K562 (cell line): Measurements from ENCODE around the gene HBP1. TPM values are rescaled to one million over a fixed set of nuclear protein-coding genes. Genes with fewer than 3 reads are reported as not detected.

Source experiments
- ATAC-seq: fragments of 200-7000 bp; cut with Tn5 transposase; 3 replicates; pipeline ENCODE4 v1.9.1; 2020; ENCODE audit warnings: moderate library complexity
- Bru-seq: library from RNA; stranded (reverse); fragments of 400-500 nt; gene quantifications from one replicate; lab custom pipeline; 2021; lab: Mats Ljungman, UMichigan
- BruChase-seq, 2 experiments: library from RNA; stranded (reverse); fragments of 400-500 nt; gene quantifications; one replicate each; lab custom pipeline; 2021; lab: Mats Ljungman, UMichigan
- BruUV-seq: library from RNA; stranded (reverse); fragments of 400-500 nt; replicated peaks from 2 replicates; lab custom pipeline; 2021; lab: Mats Ljungman, UMichigan
- CTCF ChIA-PET: fragments of 300-600 bp; formaldehyde crosslinking; extraction: SDS; loops from one replicate; lab custom pipeline; 2021; ENCODE audit warnings: low intra/inter-chr PET ratio; lab: Yijun Ruan, JAX
- POLR2A ChIA-PET: fragments of 300-600, 350-650 bp; sonication (Branson Sonifier 250); formaldehyde crosslinking; extraction: SDS; loops from one replicate; lab custom pipeline; 2021; ENCODE audit warnings: antibody characterized with exemption, inconsistent platforms; lab: Yijun Ruan, JAX
- DNase-seq, 4 experiments: peaks; one replicate each; pipeline versions ENCODE4 v3.0.0 to v3.0.0-alpha.2; 2011 to 2018; ENCODE audit warnings: low spot score in 3 of 4, mixed read lengths in 3 of 4; ENCODE audit errors: extremely low read depth in 1 of 4
- FAIRE-seq: peaks from 2 replicates; lab custom pipeline; 2011; peaks lifted over from hg19 to GRCh38; lab: Jason Lieb, UNC
- H2AFZ ChIP-seq: 2 replicates; pipeline ENCODE4 v1.6.0; 2011; ENCODE audit warnings: low read depth, low read length, control low read depth, inconsistent platforms
- H3K27ac ChIP-seq: fragments of 200-600 bp; 3 replicates; pipeline ENCODE4 v1.8.0; 2011; ENCODE audit warnings: low read depth, mild to moderate bottlenecking, control low read depth, inconsistent platforms, low read length, moderate library complexity, mixed read lengths; ENCODE audit errors: extremely low read depth
- H3K27me3 ChIP-seq, 2 experiments: fragments of 300-600 bp in 1 of 2; 2 replicates in 1 of 2; 3 replicates in 1 of 2; pipeline versions ENCODE4 v1.6.0 to v1.8.0; 2011; ENCODE audit warnings: inconsistent platforms in 2 of 2, low read length in 2 of 2, mild to moderate bottlenecking in 1 of 2, mixed read lengths in 1 of 2, moderate library complexity in 1 of 2; ENCODE audit not compliant: control insufficient read depth in 2 of 2, insufficient read depth in 2 of 2
- H3K36me3 ChIP-seq: fragments of 300-600 bp; 3 replicates; pipeline ENCODE4 v1.8.0; 2011; ENCODE audit warnings: mild to moderate bottlenecking, low read length, inconsistent platforms; ENCODE audit not compliant: control insufficient read depth, insufficient read depth
- H3K4me1 ChIP-seq, 2 experiments: fragments of 200-600 bp in 1 of 2; replicated peaks in 1 of 2; 2 replicates in 1 of 2; 3 replicates in 1 of 2; pipeline versions ENCODE4 v1.5.1 to v1.8.0; 2011; ENCODE audit warnings: inconsistent platforms in 2 of 2, low read length in 2 of 2, mild to moderate bottlenecking in 1 of 2, mixed read lengths in 1 of 2, moderate library complexity in 1 of 2; ENCODE audit not compliant: control insufficient read depth in 2 of 2, insufficient read depth in 2 of 2
- H3K4me2 ChIP-seq: 2 replicates; pipeline ENCODE4 v1.6.1; 2011; ENCODE audit warnings: low read length, control low read depth, inconsistent platforms, mixed read lengths; ENCODE audit not compliant: insufficient read depth
- H3K4me3 ChIP-seq: fragments of 200-600 bp; sonication (generic), shearing (Covaris generic); 2 replicates; pipeline ENCODE4 v1.5.1; 2016; ENCODE audit warnings: control low read depth, inconsistent platforms
- H3K79me2 ChIP-seq: fragments of 200-600 bp; 3 replicates; pipeline ENCODE4 v1.8.0; 2011; ENCODE audit warnings: low read length, inconsistent platforms; ENCODE audit not compliant: control insufficient read depth, insufficient read depth
- H3K9ac ChIP-seq, 2 experiments: 2 replicates each; pipeline versions ENCODE4 v1.6.0 to v1.6.1; 2011; ENCODE audit warnings: low read depth in 2 of 2, low read length in 2 of 2, control low read depth in 1 of 2, inconsistent platforms in 1 of 2, mild to moderate bottlenecking in 1 of 2, mixed read lengths in 1 of 2; ENCODE audit not compliant: insufficient read depth in 1 of 2
- H3K9me1 ChIP-seq: one replicate; pipeline ENCODE4 v1.6.0; 2011; ENCODE audit warnings: inconsistent platforms, mild to moderate bottlenecking, low read length, moderate library complexity; ENCODE audit not compliant: control insufficient read depth, insufficient read depth
- H3K9me3 ChIP-seq: replicated peaks from 2 replicates; pipeline ENCODE4 v1.5.1; 2011; ENCODE audit warnings: low read depth, low read length, inconsistent platforms; ENCODE audit not compliant: control insufficient read depth, insufficient read depth
- H4K20me1 ChIP-seq: replicated peaks from 2 replicates; pipeline ENCODE4 v1.6.1; 2011; ENCODE audit warnings: low read length, inconsistent platforms, mixed read lengths; ENCODE audit not compliant: control insufficient read depth, insufficient read depth
- CHAMP1 ChIP-seq: fragments of 450-650 bp; IDR thresholded peaks from 2 replicates; pipeline ENCODE4 v1.6.1; 2016; ENCODE audit warnings: mild to moderate bottlenecking
- FOXA1 ChIP-seq: fragments of 450-650 bp; IDR thresholded peaks from 2 replicates; pipeline ENCODE4 v1.6.1; 2016; ENCODE audit warnings: mild to moderate bottlenecking, borderline replicate concordance
- FOXK2 ChIP-seq, 2 experiments: fragments of 450-650 bp; IDR thresholded peaks in 1 of 2; conservative IDR thresholded peaks in 1 of 2; 2 replicates each; pipeline ENCODE4 v1.6.1; 2016; ENCODE audit warnings: low read depth in 2 of 2, mild to moderate bottlenecking in 1 of 2
- MYNN ChIP-seq, 2 experiments: sonication (generic); formaldehyde crosslinking in 1 of 2; IDR thresholded peaks; 2 replicates each; pipeline versions ENCODE4 v1.5.0 to v1.6.1; 2016 to 2020; ENCODE audit warnings: antibody characterized with exemption in 1 of 2, missing genetic modification reagents in 1 of 2
- PHF8 ChIP-seq: fragments of 200-600 bp; sonication (generic); IDR thresholded peaks from 2 replicates; pipeline ENCODE4 v1.6.1; 2012; ENCODE audit warnings: mixed run types, mild to moderate bottlenecking, inconsistent platforms, low read length, moderate library complexity, borderline replicate concordance
- TCF7L2 ChIP-seq: fragments of 150-350 bp; IDR thresholded peaks from 2 replicates; pipeline ENCODE4 v1.6.1; 2016; ENCODE audit warnings: low read depth, mild to moderate bottlenecking, low read length, moderate library complexity
- ZNF232 ChIP-seq: sonication (generic); formaldehyde crosslinking; IDR thresholded peaks from 2 replicates; pipeline ENCODE4 v1.8.0; 2022; ENCODE audit warnings: mild to moderate bottlenecking, missing genetic modification reagents
- ZNF354B ChIP-seq: fragments of 250-450 bp; sonication (Bioruptor Pico); IDR thresholded peaks from 2 replicates; pipeline ENCODE4 v1.4.0; 2020
- ZNF766 ChIP-seq: fragments of 200-800 bp; sonication (Bioruptor generic); conservative IDR thresholded peaks from 2 replicates; pipeline ENCODE4 v1.6.1; 2016; ENCODE audit warnings: missing genetic modification characterization, missing compliant biosample characterization
- ZNF830 ChIP-seq: fragments of 250-450 bp; sonication (Bioruptor Pico); IDR thresholded peaks from 2 replicates; pipeline ENCODE4 v1.5.0; 2021; ENCODE audit warnings: mild to moderate bottlenecking
- WGBS: fragments of 100-300 bp; shearing (Covaris generic); methylation state at CpG from one replicate; pipeline ENCODE4 v1.1.6; 2016; ENCODE audit warnings: low coverage, mixed read lengths; ENCODE audit not compliant: insufficient coverage; ENCODE audit errors: missing lambda C conversion rate; 5-methylcytosine and 5-hydroxymethylcytosine counted together
- in situ Hi-C: fragments of 300-500 bp; cut with MboI; formaldehyde crosslinking; loops from 4 replicates; pipeline ENCODE4 v1.15.0; 2018; ENCODE audit warnings: inconsistent platforms, mixed read lengths
- intact Hi-C: fragments of 100-400 bp; cut with micrococcal nuclease; formaldehyde crosslinking; loops from 2 replicates; pipeline ENCODE4 v1.14.2; 2022
- long read RNA-seq, 3 experiments: library from polyadenylated mRNA in 2 of 3; library from RNA in 1 of 3; unstranded in 2 of 3; stranded (forward) in 1 of 3; transcript quantifications; one replicate each; pipeline ENCODE4 v2.0.0, GENCODE V29; 2019 to 2022
- polyA minus RNA-seq, 3 experiments: library from RNA; depleted of rRNA, polyadenylated mRNA; stranded (reverse); fragments of >200 nt; gene quantifications; 2 replicates each; pipeline ENCODE4 v1.2.3, GENCODE V29; 2011
- polyA plus RNA-seq, 8 experiments: library from polyadenylated mRNA; depleted of rRNA in 4 of 8; stranded (reverse) in 5 of 8; unstranded in 3 of 8; fragments of >200 nt; fragmentation: Nextera tagmentation in 2 of 8; fragmentation: Illumina TruSeq in 1 of 8; extraction: Ambion mirVana in 2 of 8; extraction: Trizol in 1 of 8; gene quantifications; 2 replicates each; pipeline versions ENCODE4 v1.2.1 to v1.2.3, GENCODE V29; 2011 to 2014; ENCODE audit warnings: inconsistent platforms in 1 of 8, missing spikeins in 1 of 8
- total RNA-seq, 7 experiments: library from RNA; depleted of rRNA in 6 of 7; stranded (reverse); fragments of >200 nt in 6 of 7; fragmentation: Illumina TruSeq in 2 of 7; extraction: Trizol in 2 of 7; gene quantifications; 2 replicates each; pipeline versions ENCODE4 v1.2.1 to v1.2.3, GENCODE V29; 2011 to 2021; ENCODE audit warnings: low replicate concordance in 1 of 7
- TF ChIP-seq, protein P1 (sequence below): fragments of 450-650 bp; IDR thresholded peaks from 2 replicates; pipeline ENCODE4 v1.6.1; 2016; ENCODE audit warnings: low read depth, mild to moderate bottlenecking, moderate library complexity

HBP1 gene
- 92.0 and 187 TPM in 2 replicates for total RNA-seq (2011; cell fraction: chromatin; rRNA removed; ENCODE audit: low replicate concordance)
- 33.9 and 45.5 TPM in 2 replicates for total RNA-seq (2011; cell fraction: nucleolus; rRNA removed)
- 81.3 and 111 TPM in 2 replicates for total RNA-seq (2011; cell fraction: nucleoplasm; rRNA removed)
- 21.2 and 22.6 TPM in 2 replicates for total RNA-seq (2014; rRNA removed)
- 31.5 and 41.4 TPM in 2 replicates for total RNA-seq (2014; rRNA removed; fragmentation: Illumina TruSeq; extraction: Trizol)
- total RNA-seq (2015; rRNA removed; fragmentation: Illumina TruSeq; extraction: Trizol), result 16.2 and 18.7 TPM in 2 replicates
- 22.9 and 27.0 TPM in 2 replicates for total RNA-seq (2021)
- polyA plus RNA-seq (2011; rRNA removed), result 43.4 and 59.9 TPM in 2 replicates
- 17.5 and 26.0 TPM in 2 replicates for polyA plus RNA-seq (2011; cell fraction: cytosol; rRNA removed)
- polyA plus RNA-seq (2011; cell fraction: nucleus; rRNA removed), result 35.1 and 41.0 TPM in 2 replicates
- polyA plus RNA-seq (2012), result 35.6 and 44.8 TPM in 2 replicates
- polyA plus RNA-seq (2014; fragmentation: Illumina TruSeq; extraction: Trizol), result 24.1 and 30.7 TPM in 2 replicates
- polyA plus RNA-seq (2014; fragmentation: Nextera tagmentation; extraction: Ambion mirVana), result 10 to 100 TPM; 37.9 to 44.9 TPM
- polyA plus RNA-seq (2014; rRNA removed), result 16.5 and 20.3 TPM in 2 replicates
- 90.1 and 96.8 TPM in 2 replicates for polyA minus RNA-seq (2011; rRNA and poly(A)+ RNA removed)
- polyA minus RNA-seq (2011; cell fraction: cytosol; rRNA and poly(A)+ RNA removed), result 16.4 and 22.4 TPM in 2 replicates
- 35.4 and 48.2 TPM in 2 replicates for polyA minus RNA-seq (2011; cell fraction: nucleus; rRNA and poly(A)+ RNA removed)
- percentile 85 among the genes with signal in this experiment for Bru-seq, nascent RNA
- percentile 87 among the genes with signal in this experiment for BruChase-seq, experiment 1, labeled RNA remaining after a 2-hour chase
- percentile 86 among the genes with signal in this experiment for BruChase-seq, experiment 2, labeled RNA remaining after a 6-hour chase
- long read RNA-seq, experiment 1, transcript HBP1-208 (11 exons, 2,704 nt), result major isoform, 7 of 27 reads
- long read RNA-seq, experiment 1, partial matches to known transcripts, result 2 of 27 reads
- long read RNA-seq, experiment 1, other reads (novel, unspliced or antisense), result 15 of 27 reads
- long read RNA-seq, experiment 2, partial matches to known transcripts, result 6 of 15 reads
- long read RNA-seq, experiment 2, other reads (novel, unspliced or antisense), result 5 of 15 reads
- long read RNA-seq, experiment 3, transcript HBP1-208 (11 exons, 2,704 nt), result major isoform, 5 of 14 reads
- long read RNA-seq, experiment 3, partial matches to known transcripts, result 6 of 14 reads
- long read RNA-seq, experiment 3, other reads (novel, unspliced or antisense), result 2 of 14 reads

GRCh38 chr7:107168233-107169119, at the start of gene HBP1:
Gene HBP1, plus strand, starts transcription at chr7:107169003. Its CDS starts 10,891 bp downstream, at chr7:107179894.
- CTCF ChIA-PET, result interaction anchor here (0.6 kb wide), 1 partner anchor 675 kb away, joined by 4 read pairs; no protein-coding TSS in a partner anchor
- Histone ChIP-seq H3K9ac (peak within 1 kb of the TSS; percentile 80 to 97), H3K9me3 (no peaks in the 10 kb centered on the region)
- TF ChIP-seq ZNF766 (peak; percentile 94), PHF8 (peak; percentile 69), CHAMP1 (no peak), MYNN (IDR thresholded peaks at IDR 0.05) (0 out of 2 replicates have a peak, but pooled peaks have one; percentile 43), MYNN (CRISPR knock-in tag; IDR thresholded peaks at IDR 0.05) (no peak), ZNF354B (CRISPR knock-in tag) (no peak), ZNF830 (no peak), TCF7L2 (no peak), FOXA1 (no peak), FOXK2 (conservative IDR thresholded peaks at IDR 0.05 in 1 of 2, IDR thresholded peaks at IDR 0.05 in 1 of 2; ENCODE audit: low read depth in 2 of 2) (peak; percentile 100), ZNF232 (CRISPR knock-in tag) (0 out of 2 replicates have a peak, but pooled peaks have one; percentile 46)
- TF ChIP-seq, protein P1, sequence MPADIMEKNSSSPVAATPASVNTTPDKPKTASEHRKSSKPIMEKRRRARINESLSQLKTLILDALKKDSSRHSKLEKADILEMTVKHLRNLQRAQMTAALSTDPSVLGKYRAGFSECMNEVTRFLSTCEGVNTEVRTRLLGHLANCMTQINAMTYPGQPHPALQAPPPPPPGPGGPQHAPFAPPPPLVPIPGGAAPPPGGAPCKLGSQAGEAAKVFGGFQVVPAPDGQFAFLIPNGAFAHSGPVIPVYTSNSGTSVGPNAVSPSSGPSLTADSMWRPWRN, result 0 out of 2 replicates have a peak, but pooled peaks have one; percentile 34

More at GRCh38 chr7:107168233-107169119, at the start of gene HBP1:
- POLR2A ChIA-PET, result interaction anchor here (0.6 to 4.3 kb wide), 55 partner anchors 9 to 751 kb away, joined by 3 to 35 read pairs (median 3); partner anchors contain the start of genes CBLL1, COG5 and DUS4L
- Histone ChIP-seq H3K4me3 (peak within 1 kb of the TSS; percentile 74), H3K27me3 (no peaks in the 10 kb centered on the region), H3K4me1 (peaks cover 5 to 21% of the 10 kb centered on the region in 2 experiments), H2AFZ (peak within 1 kb of the TSS; percentile 86), H3K79me2 (peaks cover 35% of the 10 kb centered on the region), H3K36me3 (no peaks in the 10 kb centered on the region; the same call in 2 of the 3 replicates), H3K9me1 (no peaks in the 10 kb centered on the region), H4K20me1 (no peaks in the 10 kb centered on the region; the same call in none of the 2 replicates), H3K27ac (peak within 1 kb of the TSS; percentile 93), H3K4me2 (peak within 1 kb of the TSS; percentile 100)
- BruUV-seq, result no TSS peak
- peak; percentile 89 for ATAC-seq
- DNase-seq, result peak; percentile 96 to 100 (median 98)
- peak; percentile 100 for FAIRE-seq
- under 1% methylated on average over 44 of the region's 44 CpGs for WGBS
- intact Hi-C loops, result loop anchor here (1.0 to 5.0 kb wide), 5 partner anchors 122 to 506 kb away; partner anchors contain the start of genes CCDC71L and PIK3CG
- in situ Hi-C loops, result no loop called here
